GM19351 (cell line): Measurements from ENCODE around the gene LYZL1.
A peak's percentile ranks its signal among the peaks of the same experiment; 100 is the strongest.
"Not testable (repeated sequence)": the region's sequence is repeated elsewhere in the genome, so short reads cannot be mapped to it uniquely, and the experiment has no call there.

Source experiments
- ATAC-seq: cut with Tn5 transposase; IDR thresholded peaks from one replicate; pipeline ENCODE4 v1.9.1; 2021; ENCODE audit warnings: mild to moderate bottlenecking, moderate library complexity; ENCODE audit not compliant: unreplicated experiment

Gene LYZL1

GRCh38 chr10:29288906-29289305, at the start of gene LYZL1:
TSS of gene LYZL1 (plus strand) at chr10:29289070. CDS start at chr10:29291868, 2,798 bp downstream.
- ATAC-seq: not testable (repeated sequence)

DNA sequence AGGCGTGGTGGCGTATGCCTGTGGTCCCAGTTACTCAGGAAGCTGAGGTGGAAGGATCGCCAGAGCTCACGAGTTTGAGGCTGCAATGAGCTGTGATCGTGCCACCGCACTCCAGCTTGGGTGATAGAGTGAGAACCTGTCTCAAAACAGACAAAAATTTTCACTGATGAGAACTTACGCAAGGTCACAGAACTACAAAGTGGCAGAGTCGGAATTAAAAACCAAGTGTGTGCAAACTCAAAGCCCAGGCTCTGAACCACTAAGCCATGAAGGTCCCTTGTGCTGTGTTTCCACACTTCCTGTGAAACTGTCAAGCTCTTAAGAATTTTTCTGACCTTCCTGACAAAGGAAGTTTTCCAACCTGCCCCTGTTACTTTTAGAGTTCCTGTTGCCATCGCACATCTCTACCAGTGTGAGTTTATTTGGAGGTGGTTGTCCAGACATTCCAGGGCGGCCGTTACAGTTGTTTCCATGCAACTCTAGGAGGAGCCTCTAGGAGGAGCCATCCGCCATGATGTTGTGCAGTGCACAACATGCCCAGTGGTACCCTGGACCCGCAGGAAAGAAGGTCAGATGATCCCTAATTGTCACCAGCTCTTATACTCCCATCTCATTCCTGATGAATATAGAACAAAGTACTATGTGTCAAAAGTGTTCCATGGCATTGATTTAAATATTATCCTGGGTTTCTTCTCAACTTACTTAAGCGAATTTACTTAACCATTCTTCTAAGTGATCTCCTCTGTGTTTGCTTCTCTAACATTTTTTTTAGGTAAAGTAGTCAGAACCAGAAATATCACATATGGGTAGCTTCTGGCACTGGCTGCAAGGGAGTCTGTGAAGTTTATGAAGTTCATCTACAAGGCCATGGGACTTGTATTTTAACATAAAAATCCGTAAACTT, 49.0 kb upstream of the LYZL1 start:
- peak; percentile 51 for ATAC-seq

DNA sequence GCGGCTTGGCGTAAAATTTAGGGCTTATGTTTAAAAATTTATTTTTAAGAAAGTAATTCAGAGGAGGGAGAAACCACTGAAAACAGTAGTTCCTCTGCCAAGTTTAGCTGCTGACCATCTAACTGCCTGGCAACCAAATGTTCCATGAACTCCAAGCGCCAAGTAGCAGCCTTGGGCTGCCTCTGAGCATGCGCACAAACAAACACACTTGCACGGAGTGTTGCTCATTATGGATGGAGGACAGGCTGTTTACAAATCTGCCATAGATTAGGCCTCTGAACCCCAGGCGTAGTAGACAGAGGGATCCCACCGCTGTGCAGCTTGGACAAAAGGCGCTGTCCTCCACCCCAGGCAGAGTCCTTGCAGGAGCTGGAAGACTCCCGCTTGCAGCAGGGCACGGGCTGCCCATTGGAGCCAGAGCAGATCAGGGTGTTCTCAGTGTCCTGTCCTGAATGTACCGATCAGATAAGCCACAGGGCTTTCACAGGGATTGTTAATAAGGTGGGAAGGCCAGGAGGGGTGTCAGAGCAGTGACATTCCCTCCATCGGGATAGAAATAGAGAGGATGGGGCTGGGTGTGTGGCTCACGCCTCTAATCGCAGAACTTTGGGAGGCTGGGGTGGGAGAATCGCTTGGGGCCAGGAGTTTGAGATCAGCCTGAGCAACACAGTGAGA, 47.7 kb upstream of the LYZL1 start:
- no peak for ATAC-seq

- ATAC-seq: no peak
Measured at GRCh38 chr10:29241925-29242324, 46.9 kb upstream of the LYZL1 start.

- ATAC-seq: no peak
Measured at GRCh38 chr10:29243066-29243465, 45.8 kb upstream of the LYZL1 start.

GRCh38 chr10:29243750-29244149, 45.1 kb upstream of the LYZL1 start:
- ATAC-seq: no peak

DNA sequence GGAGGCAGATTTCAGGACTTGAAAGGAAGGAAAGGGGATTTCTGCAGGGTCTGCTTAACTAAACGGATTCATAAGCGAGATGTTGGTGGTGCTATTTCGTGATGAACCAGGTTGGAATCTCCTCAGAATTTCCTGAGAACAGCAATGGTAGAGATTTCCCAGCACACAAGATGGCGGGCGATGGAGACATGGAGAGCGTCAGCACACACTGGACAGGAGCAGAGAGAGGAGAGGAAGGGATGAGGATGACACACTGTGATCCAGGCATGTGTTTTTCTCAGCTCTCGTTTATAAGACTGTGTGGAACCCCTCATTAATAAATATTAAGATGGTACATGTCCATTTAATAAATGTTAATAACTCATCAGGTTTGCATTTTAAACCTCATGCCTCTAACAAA, 43.9 kb upstream of the LYZL1 start:
- ATAC-seq: no peak

- no peak for ATAC-seq
Measured at GRCh38 chr10:29245476-29245875, 43.4 kb upstream of the LYZL1 start.

DNA sequence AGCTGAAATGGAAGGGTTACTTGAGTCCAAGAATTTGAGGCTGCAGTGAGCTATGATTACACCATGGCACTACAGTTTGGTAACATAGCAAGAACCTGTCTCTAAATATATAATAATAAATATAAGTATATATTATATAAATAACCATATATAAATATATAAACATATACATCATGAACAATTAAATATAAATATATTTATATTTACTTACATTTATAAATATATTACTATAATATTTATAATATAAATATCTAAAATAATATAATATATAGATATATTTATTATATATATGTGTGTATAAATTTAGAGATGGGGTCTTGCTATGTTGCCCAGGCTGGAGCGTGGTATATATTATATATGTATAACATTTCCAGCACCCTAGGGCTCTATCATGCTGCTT, 42.4 kb upstream of the LYZL1 start:
- no peak for ATAC-seq

- no peak for ATAC-seq
Measured at GRCh38 chr10:29248158-29248557, 40.7 kb upstream of the LYZL1 start.

DNA sequence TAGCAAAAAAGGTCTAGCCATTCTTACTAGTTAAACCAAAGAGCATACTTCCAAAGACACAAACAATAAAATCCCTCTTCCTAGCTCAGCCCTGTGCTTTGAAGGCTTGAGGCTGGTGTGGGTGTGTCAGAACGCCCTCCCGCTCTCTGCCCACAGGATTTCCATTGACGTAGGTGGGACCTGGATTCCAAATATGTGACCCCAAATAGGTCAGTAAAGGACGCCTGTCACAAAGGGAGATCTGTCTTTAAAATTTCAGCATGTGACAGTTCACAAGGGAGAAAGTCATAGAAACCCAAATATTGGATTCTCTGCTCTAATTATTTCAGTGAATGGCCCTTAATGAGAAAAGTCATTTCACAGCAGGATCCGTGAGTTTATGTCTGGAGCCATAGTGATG, 39.9 kb upstream of the LYZL1 start:
- ATAC-seq: no peak

DNA sequence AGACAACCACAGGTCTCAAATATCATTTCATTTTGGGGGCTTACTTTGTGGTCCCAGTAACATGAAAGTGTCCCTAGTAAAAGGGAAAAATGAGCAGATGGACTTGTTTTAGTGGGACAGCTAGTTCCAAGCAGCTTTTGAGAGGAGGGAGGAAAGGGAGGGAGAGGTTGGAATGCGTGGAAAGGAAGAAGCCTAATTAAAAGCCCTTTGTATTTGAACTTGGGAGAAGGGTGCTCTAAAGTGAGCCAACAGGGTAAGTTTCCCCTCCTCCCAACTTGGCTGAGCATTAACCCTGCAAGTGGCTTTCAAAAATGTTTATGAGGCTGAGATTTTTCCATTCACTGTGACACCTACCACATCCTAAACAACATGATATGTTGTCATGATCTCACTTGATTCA, 38.8 kb upstream of the LYZL1 start:
- ATAC-seq: no peak

DNA sequence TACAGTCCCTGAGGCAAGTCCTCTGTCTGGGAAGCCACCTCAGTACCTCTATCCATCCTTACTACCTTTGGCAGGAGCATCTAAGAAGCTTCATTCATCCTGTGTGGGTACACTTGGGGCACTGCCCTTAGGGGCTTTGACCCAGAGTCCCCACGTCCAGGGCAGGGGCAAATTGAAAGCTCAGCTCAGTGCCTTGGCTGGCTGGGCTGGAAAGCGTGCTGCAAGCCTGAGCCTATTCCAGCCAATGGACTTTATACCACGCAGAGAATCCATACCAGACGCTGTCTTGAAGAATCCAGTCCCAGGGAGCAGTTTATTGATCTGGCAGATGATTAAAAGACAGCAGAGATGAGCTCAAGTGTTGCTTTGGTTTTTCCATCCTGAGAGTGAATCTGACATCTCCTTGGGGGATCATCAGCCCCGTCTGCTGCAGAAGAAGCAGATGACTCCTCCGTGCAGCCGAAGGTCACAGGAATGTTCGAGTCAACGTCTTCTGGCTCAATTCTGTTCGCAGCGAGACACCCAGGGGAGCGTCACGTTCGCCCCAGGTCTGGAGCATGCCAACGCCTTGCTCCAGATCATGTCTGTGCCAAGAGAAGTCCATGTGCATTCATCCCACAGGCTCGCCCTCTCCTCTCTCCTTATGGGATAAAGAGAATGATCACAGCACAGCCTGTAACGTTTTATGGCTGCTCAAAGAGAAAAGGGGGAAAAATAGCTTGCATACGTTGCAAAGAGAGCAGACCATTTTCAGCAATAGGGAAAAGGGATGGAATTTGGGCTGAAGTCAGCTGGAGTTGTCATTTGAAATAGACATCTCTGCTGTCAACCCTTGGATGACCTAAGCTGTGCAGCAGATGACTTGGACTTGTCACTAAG, 35.8 kb upstream of the LYZL1 start:
- ATAC-seq: no peak

- no peak for ATAC-seq
Measured at GRCh38 chr10:29253690-29254029, 35.2 kb upstream of the LYZL1 start.

DNA sequence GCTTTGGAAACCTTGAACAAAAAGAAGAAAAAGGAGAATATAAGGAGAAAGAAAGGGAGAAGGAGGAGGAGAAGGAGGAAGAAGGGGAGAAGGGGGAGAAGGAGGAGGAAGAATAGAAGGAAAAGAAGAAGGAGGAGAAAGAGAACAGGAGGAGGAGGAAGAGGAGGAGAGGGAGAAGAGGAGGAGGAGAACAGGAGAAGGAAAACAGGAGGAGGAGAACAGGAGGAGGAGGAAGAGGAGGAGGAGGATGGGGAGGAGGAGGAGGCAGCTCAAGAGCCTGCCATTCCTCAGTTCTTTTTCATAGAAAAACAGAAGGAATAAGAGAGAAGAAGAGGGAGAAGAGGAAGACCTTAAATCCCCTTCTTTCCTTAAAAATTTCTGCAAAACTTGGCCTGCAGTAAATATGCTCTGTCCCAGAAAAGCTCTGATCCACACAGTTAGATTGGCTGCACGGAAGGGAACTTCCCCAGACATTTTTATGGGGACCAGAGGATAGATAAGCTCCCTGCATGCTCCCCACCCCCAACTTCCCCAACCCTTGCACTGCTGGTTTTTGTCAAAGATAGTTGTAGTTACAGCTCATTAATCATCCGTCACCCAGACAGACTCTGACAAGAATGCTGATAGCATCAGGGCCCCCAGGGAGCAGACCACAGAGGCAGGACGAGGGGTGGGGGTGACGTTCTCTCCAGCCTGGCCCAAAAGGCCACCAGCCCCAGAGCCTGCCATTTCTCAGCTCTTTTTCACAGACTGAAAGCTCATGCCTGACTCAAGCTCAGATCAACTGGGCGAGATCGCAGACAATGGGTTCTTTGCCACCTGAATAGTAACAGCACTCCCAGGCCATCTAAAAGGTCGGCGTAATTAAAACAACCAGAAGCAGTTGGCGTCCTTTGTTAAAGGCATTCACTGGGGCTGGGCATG, 34.5 kb upstream of the LYZL1 start:
- no peak for ATAC-seq

DNA sequence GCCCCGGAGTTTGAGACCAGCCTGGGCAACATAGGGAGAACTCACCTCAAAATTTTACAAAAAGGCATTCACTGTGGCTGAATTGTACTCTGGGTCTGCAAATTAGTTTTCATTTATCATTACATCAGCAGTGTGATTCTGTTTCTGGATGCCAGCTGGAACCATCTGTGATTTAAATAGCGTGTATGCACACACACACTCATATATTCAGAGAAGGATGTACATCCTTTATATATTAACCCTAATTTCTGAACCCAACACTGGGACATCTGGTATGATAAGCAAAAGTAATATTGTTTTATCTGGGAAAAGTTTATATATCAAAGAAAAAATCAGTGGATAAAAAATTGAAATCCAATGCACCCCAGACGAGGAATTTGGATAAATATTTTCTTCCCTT, 33.8 kb upstream of the LYZL1 start:
- ATAC-seq: no peak

- ATAC-seq: no peak
Measured at GRCh38 chr10:29256019-29256418, 32.9 kb upstream of the LYZL1 start.

DNA sequence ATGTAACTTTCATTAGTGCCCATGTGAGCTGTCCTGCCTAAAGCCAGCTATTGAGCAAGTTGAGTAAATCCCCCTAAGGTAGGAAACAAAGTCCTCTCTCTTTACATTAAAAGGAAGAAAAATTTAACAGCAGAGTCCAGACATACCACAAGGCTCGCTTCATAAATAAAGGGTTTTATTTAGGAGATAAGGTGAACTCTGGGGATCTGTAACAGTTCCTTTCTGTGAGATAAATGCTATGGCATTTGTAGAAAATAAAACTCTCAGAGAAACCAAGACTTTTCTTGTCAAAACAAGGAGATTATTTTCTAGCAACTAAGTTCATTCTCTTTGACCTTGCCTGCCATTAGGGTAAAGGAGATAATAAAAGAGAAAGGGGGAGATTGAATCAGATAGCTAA, 32.3 kb upstream of the LYZL1 start:
- no peak for ATAC-seq

DNA sequence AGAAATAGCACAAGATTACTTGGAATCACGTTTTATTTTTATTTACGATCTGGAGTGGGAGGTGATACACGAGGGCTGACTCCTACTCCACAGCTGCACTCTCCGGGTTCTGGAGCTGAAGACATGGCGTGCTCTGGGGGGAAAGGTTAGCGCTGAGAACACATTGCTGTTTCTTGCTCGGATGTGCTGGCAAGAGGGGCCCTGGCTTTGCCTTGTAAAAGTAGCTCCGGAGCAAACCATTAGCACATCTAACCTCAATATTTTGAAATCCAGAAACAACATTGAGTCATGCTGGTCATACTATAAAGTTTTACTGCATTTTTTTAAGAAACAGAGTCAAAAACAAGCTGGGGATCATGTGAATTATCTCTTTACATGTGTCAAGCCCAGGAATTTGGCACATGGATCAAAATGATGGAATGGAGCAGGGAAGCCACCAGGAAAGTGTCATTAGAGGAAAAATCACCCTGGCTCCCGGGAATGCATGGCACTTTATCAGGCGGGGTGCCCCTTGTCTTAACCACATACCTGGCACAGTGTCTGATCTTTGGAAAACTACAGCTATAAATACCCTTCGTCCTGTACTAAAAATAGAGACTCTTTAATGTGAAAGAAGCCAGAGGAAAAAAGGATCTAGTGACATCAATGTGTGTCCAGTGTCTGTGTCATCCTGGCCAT, 31.6 kb upstream of the LYZL1 start:
- no peak for ATAC-seq

DNA sequence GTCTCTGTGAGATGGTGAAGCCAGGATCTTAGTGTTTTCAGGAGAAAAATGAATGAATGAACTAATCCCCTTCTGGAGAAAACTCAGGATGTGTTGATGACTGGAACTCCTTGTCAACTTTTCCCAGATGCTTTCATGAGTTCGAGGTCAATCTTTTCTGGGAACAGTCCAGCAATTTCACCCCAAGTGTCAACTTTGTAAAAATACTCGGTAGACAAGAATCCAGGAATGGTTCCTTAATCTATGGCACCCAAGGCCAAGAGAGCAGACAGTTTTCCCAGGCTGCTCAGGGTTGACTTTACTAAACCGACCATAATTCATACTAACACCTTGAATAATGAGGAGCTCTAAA, 31.1 kb upstream of the LYZL1 start:
- no peak for ATAC-seq
